K562 (cell line): ENCODE results near the gene SPTBN5.

Experiments
- PATZ1 ChIP-seq: fragments of 250-450 bp; sonication (Bioruptor Pico); IDR thresholded peaks from 2 replicates; pipeline ENCODE4 v1.5.0; 2020; ENCODE audit warnings: mild to moderate bottlenecking, borderline replicate concordance
- TF ChIP-seq, protein P1 (sequence below), 3 experiments: IDR thresholded peaks in 2 of 3; conservative IDR thresholded peaks in 1 of 3; 2 replicates each; pipeline ENCODE4 v1.5.1; 2011 to 2012; ENCODE audit warnings: low read length in 3 of 3, mild to moderate bottlenecking in 3 of 3, control low read depth in 2 of 3, improper control_type of control experiment in 1 of 3, inconsistent platforms in 1 of 3, low read depth in 1 of 3, mixed read lengths in 1 of 3, moderate library complexity in 1 of 3; ENCODE audit not compliant: insufficient read depth in 2 of 3

DNA sequence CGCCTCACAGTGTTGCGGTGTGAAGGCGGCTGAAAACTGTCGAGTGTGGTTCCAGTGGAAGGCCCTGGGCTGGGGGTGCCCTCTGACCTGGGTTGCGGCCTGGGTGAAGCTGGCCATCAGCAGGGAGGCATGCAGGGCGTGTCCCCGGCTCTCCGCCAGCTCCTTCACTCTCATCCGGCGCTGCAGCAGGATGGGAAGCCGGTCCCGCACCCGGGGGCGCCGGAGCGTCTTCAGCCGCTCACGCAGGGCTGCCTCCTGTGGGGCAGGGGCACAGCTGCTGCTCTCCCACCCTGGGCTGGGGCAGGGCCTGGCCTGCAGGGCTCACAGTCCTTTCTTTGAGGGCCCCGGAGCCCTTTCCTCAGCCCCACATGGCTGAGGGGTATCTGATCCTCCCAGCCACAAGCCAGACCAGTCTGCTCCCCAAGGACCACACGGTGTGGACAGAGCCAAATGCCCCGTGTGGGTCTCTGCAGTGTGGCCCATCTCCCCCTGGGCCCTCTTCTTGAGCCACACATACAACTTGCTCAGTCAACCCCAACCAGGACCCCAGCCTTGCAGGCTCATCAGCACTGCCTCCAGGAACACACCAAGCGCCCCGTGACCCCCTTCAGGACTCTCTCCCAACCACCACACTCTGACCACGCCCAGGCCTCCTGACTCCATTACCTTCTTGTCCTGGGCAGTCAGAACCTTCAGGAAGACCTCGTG, 26.8 kb downstream of the SPTBN5 start:
- TF ChIP-seq PATZ1 (CRISPR knock-in tag), result no peak
- TF ChIP-seq, protein P1, sequence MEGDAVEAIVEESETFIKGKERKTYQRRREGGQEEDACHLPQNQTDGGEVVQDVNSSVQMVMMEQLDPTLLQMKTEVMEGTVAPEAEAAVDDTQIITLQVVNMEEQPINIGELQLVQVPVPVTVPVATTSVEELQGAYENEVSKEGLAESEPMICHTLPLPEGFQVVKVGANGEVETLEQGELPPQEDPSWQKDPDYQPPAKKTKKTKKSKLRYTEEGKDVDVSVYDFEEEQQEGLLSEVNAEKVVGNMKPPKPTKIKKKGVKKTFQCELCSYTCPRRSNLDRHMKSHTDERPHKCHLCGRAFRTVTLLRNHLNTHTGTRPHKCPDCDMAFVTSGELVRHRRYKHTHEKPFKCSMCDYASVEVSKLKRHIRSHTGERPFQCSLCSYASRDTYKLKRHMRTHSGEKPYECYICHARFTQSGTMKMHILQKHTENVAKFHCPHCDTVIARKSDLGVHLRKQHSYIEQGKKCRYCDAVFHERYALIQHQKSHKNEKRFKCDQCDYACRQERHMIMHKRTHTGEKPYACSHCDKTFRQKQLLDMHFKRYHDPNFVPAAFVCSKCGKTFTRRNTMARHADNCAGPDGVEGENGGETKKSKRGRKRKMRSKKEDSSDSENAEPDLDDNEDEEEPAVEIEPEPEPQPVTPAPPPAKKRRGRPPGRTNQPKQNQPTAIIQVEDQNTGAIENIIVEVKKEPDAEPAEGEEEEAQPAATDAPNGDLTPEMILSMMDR (IDR thresholded peaks at IDR 0.05 in 2 of 3, conservative IDR thresholded peaks at IDR 0.05 in 1 of 3; ENCODE audit: insufficient read depth in 2 of 3, low read depth in 1 of 3, low read length in 3 of 3), result no peak
